NCI-H226 (cell line): ENCODE data around the gene EVL.

Experiments
- DNase-seq: peaks from one replicate; pipeline ENCODE4 v3.0.0-alpha.2; 2015

EVL gene

DNA sequence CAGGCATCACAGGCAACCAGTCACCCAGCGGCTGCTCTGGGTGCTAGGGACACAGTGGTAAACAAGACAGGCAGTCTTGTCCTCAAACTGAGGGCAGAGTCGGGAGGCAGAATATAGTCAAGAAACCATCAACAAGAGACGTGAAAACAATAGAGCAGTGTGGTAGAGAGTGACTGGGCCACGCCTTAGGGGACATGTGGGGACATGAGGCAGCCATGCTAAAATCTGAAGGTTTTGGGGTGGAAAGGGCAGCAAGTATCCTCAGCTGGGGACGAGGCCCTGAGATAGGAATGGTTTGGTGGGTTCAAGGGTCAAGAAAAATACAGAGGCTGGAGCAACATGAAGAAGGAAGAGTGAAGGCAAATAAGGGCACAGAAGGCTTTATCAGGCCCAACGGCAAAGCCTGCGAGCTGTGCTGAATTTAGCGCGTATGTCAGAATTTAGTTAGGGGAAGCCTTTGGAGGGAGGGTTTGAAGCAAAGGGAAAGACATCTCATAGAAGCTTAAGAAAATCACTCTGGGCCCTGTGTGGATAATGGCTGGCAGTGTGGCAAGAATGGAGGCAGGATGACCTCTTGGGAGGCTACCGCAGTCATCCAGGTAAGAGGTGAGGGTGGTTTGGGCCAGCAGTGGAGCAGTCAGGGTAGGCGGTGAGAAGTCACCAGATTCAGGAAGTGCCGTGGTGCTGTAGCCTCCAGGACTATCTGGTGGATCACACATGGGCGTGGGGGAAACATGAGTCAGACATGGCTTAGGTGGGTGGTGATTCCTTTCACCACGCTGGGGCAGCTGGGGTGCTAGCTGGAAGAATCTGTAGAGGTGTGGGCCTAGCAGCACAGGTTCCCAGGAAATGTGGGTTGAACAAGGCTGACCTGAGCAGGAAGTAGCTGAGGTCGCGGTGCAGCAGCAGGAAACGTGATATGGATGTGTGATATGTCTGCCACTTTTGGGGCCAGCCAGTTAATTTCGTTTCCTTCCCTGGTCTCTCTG is 3.0 kb downstream of the EVL start:
- peak; percentile 49 for DNase-seq

DNA sequence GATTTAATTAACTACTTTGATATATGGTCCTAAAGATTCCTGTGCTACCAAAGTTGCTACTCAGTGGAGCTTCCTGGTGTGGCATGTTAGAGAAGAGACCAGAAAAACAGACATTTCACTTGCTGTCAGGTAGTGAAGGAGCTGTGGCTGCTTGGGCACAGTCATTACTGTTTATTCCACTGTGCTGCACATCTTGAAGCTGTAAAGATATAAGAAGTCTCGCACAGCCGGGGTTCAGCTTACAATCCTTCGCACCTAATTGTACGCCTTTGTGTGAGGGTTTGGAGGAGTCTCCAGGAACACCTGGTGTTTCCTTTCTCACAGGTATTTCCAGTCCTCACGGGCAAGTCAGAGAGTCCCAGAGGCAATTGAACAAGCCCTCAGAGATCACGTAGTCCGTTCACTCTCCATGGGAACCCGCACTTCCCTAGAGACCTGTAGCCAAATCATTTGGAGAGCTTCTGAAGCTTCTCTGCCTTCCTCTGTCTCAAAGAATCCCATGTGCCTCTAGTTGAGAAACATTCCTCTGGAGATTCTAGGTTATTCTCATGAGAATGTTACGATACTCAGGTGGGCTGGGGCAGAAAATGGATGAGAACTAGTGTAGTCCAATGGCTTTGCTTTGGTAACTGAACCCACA is 4.1 kb downstream of the EVL start:
- no peak for DNase-seq

DNA sequence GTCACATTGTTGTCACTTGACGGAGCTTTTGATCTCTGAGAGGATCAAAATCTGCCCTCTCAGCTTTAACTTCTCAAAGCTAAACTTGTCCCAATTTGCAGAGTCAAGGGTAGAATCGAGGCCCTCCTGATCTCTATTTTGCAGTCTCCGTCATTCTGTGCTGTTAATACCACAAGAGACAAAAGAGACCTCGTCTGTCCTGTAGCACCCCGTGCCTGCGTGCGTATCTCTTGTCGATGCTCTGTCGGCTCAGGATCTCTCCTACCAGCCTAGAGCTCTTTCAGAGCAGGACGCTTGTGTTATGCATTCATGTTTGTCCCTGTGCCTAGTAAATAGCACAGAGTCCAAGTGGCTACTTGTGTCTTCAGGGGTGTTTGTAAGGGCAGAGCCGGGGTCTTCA is 5.1 kb downstream of the EVL start:
- no peak for DNase-seq

DNA sequence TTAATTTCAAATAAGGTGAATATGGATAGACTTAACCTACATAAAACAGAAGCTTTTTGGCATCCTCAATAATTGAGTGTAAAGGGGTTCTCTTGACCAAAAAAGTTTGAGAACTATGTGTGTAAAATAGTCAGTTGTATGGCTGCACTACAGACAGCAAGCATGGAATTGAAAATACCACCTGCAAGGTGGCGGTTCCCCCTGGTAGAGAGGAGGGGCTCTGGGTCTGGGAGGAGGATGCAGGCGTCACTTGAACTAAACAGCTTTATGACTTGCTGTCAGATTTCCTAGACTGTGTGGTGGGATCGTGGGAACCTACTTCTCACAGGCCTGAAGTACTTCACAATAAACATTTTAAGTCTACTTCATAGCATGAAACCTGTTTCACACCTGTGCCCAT is 6.3 kb downstream of the EVL start:
- no peak for DNase-seq

DNA sequence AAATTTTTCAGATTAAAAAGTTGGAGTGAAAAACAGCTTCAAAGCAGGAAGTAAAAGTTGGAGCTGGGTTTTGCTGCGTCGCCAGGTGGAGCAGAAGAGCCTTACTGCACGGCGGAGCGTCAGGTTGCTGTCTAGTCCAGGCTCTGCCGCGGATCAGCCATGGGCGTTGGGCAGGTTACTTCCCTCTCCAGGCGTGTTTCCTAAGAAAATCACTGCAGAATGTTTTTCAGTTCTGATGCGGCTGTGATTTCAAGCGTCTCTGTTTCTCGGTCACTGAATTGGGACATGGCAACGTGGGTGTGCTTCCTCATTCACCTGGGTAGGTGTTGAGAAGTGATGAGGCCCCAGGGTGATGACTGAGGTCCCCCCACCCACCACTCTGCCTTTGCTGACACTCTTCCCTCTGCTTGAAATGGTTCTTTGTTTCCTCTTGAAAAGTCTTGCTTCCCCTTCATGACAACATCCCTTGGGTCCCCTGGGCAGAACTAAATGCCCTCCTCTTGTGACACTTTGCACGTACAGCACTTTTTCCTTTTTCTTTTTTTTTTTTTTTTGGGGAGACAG is 7.6 kb downstream of the EVL start:
- no peak for DNase-seq

DNA sequence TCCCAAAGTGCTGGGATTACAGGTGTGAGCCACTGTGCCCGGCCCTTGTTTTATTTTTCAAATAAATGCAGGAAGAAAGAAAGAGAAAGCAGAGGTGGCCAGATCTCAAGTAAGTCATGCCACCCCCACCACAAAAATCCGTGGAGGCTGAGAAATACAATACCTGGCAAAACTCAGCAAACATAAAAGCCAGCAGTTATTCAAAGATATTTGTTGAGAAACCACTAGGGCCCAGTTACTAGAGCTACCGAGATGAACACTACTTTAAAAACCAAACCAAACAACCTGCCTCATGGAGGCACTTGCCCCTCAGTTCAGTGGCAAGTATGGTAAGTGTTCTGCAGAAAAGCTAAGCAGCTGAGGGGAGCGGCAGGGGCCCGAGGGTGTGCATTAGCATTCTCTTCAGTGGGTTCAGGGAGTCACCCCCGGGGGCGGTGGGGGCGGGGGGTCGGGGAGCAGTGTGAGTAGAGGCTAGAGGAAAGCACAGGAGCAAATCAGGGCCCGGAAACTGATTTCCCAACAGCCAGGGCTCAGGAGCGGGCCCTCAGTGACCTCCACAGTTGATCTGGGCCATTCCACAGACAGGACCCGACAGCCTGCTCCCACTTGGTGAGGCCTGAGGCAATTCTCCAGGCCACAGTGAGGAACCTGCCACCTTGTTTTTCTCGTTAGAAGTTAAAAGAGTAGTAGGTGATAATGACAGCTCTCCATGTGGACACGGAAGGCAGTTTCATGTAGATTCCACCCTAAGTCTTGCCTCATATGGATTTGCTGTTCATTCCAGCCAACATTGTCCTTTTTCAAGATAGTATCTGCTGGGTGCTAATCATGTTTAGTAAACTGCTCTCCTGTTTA is 8.6 kb downstream of the EVL start:
- DNase-seq: no peak

- no peak for DNase-seq
Measured at GRCh38 chr14:100074431-100075100, 9.3 kb downstream of the EVL start.

- no peak for DNase-seq
Measured at GRCh38 chr14:100075681-100076080, 10.5 kb downstream of the EVL start.

DNA sequence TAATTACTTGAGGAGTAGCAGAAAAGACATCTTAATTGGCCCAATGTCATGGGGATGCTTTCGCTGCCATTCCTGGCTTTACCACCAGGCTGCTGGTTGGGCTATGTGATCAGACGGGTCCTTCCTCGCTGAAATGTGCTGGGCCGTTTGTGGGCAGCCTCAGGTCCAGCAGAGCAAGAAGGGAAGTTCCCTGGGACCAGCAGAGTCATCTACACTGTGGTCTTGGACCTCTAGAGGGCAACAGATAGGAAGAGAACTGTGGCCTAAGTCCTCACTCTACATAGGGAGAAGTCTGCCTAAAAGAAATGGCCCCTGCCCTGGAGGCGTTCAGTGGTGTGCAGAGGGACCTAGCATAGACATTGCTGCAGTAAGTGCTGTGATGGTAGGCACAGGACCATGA is 10.9 kb downstream of the EVL start:
- no peak for DNase-seq

- DNase-seq: peak; percentile 20
Measured at GRCh38 chr14:100076606-100077005, 11.4 kb downstream of the EVL start.

- no peak for DNase-seq
Measured at GRCh38 chr14:100077441-100077840, 12.2 kb downstream of the EVL start.

- no peak for DNase-seq
Measured at GRCh38 chr14:100078216-100078803, 13.1 kb downstream of the EVL start.

DNA sequence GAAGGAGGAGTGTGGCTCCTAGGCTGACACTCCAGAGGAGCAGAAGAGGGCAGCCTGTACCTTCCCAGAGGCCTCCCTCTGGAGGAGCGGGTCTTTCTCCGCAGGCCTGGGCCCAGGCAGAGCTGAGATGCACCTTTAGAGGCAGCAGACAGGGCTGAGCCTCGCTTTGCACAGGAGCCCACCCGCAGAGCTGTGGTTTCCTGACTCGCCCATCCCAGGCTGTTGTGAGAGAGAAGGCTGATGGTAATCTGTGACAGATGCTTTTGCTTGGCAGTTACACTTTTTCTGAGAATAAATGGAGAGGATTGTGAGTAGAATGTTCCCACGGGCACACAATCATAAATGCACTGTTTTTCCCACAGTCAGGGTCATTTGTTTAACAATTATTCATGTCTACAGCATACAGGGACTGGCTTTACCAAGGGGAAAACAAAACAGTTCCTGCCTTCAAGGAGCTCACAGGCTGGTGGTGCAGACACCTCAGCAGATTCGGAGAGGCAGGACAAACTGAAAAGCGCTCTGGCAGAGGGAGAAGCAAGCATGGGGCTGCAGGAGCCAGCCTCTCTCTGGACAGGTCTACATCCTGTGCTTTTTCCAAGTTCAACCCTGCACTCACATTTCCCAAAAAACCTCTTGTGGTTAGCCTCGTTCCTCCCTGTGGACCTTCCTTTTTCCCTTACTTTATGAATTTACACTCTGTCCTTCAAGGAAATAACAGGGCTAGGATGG is 13.9 kb downstream of the EVL start:
- no peak for DNase-seq

- DNase-seq: no peak
Measured at GRCh38 chr14:100079726-100080005, 14.4 kb downstream of the EVL start.

DNA sequence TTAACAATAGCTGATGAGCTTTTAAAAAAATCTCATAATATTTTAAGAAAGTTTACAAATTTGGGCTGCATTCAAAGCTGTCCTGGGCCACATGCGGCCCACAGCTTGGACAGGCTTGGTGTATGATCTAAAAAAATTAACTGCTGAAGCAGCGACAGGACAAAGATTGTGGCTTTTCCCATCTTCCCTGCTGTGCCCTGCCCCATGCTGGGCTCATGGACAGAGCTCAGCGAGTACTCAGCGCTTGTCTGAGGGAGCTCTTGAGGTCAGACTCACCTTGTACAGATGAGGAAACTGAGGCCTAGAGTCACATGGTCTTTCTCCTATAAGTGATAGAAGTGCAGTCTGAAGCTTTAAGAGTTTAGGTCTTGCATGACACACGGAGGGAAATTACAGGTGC is 15.0 kb downstream of the EVL start:
- DNase-seq: no peak

GRCh38 chr14:100081997-100082625 is 16.9 kb downstream of the EVL start:
- no peak for DNase-seq

- no peak for DNase-seq
Measured at GRCh38 chr14:100082723-100083122, 17.5 kb downstream of the EVL start.

DNA sequence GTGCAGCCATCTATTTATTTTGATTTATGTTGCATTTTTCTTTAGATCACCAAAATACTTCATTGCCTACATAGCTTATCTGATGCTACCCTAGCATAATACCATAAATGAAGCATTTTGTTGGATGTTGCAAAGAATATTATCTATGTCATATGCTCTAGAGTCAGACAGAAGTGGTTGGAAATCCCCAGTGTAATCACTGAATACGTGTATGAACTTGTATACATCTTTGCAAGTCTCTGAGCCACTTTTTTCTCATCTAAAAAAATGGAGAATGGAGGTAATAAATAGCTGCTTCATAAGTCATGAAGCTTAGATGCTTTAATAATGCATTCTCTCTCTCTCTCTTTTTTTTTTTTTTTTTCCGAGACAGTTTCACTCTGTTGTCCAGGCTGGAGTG is 18.5 kb downstream of the EVL start:
- no peak for DNase-seq

DNA sequence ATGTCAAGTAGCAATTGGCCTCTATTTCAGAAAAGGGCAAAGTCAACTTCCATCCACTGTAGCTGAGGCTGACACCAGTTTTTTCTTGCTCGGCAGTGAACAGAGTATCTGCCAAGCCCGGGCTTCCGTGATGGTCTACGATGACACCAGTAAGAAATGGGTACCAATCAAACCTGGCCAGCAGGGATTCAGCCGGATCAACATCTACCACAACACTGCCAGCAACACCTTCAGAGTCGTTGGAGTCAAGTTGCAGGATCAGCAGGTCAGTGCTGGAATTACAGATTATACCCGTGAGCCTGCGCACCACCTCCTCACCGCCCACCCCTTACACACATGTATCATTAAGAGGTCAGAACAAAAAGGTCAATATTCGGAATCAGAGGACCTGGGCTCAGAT is 19.4 kb downstream of the EVL start:
- DNase-seq: no peak

GRCh38 chr14:100085462-100085861 is 20.2 kb downstream of the EVL start:
- DNase-seq: no peak

DNA sequence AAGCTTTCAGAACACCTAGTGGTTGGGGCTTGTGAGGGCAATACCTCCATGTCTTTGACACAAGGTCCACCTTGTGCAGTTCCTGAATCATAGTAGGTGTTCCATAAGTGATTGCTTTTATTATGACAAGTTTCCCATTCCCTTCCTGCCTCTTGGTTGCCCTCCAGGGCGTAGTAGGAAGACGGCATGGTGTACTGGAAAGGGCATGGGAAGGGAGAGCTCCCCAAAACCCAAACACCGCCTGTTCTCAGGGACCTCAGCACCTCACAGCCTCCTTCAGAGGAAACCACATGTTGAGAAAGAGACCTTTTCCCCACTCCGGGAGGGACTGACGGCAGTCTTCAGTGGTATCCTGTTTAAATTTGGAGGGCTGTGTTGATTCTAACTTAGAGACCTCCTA is 21.1 kb downstream of the EVL start:
- no peak for DNase-seq
